A673 (cell line): ENCODE measurements around the gene FUT9. TPM values are rescaled to one million over a fixed set of nuclear protein-coding genes. Genes with fewer than 3 reads are reported as not detected.

Experiments used
- BruUV-seq: library from RNA; stranded (reverse); fragments of 400-500 nt; replicated peaks from 2 replicates; lab custom pipeline; 2021; lab: Mats Ljungman, UMichigan
- CTCF ChIA-PET: fragments of 300-600 bp; sonication (Branson Sonifier 250); formaldehyde crosslinking; loops from one replicate; lab custom pipeline; 2022; ENCODE audit warnings: antibody characterized with exemption; lab: Charles Lee
- POLR2A ChIA-PET: fragments of 300-600 bp; sonication (Branson Sonifier 250); formaldehyde crosslinking; loops from one replicate; lab custom pipeline; 2022; ENCODE audit warnings: antibody characterized with exemption; ENCODE audit not compliant: low non-redundant PET; lab: Charles Lee
- DNase-seq: peaks from one replicate; pipeline ENCODE4 v3.0.0-alpha.2; 2015; ENCODE audit warnings: low spot score
- H3K27ac ChIP-seq: fragments of 200-600 bp; sonication (generic); 2 replicates; pipeline ENCODE4 v1.5.1; 2016; ENCODE audit warnings: mixed run types, low read depth, mild to moderate bottlenecking, mixed read lengths, antibody characterized with exemption, low read length; ENCODE audit not compliant: poor library complexity, severe bottlenecking
- H3K27me3 ChIP-seq: fragments of 200-600 bp; sonication (generic); replicated peaks from 2 replicates; pipeline ENCODE4 v1.6.1; 2017; ENCODE audit warnings: mixed run types, low read depth, mild to moderate bottlenecking, mixed read lengths, antibody characterized with exemption, low read length; ENCODE audit not compliant: insufficient read depth, poor library complexity
- H3K36me3 ChIP-seq: fragments of 200-600 bp; sonication (generic); 2 replicates; pipeline ENCODE4 v1.6.1; 2016; ENCODE audit warnings: mixed run types, mild to moderate bottlenecking, mixed read lengths, antibody characterized with exemption, low read length; ENCODE audit not compliant: insufficient read depth, poor library complexity, severe bottlenecking
- H3K4me1 ChIP-seq: fragments of 200-600 bp; sonication (generic); 2 replicates; pipeline ENCODE4 v1.6.1; 2017; ENCODE audit warnings: mixed run types, mild to moderate bottlenecking, mixed read lengths, antibody characterized with exemption, low read length; ENCODE audit not compliant: insufficient read depth, poor library complexity, severe bottlenecking
- H3K4me3 ChIP-seq: fragments of 200-600 bp; sonication (generic); 2 replicates; pipeline ENCODE4 v1.5.1; 2016; ENCODE audit warnings: low read depth, mixed run types, mild to moderate bottlenecking, mixed read lengths, low read length; ENCODE audit not compliant: poor library complexity, severe bottlenecking
- H3K9me3 ChIP-seq: fragments of 200-600 bp; sonication (generic); 2 replicates; pipeline ENCODE4 v1.6.1; 2016; ENCODE audit warnings: mixed run types, low read depth, mild to moderate bottlenecking, mixed read lengths, antibody characterized with exemption, low read length; ENCODE audit not compliant: poor library complexity, severe bottlenecking
- CTCF ChIP-seq: fragments of 300-800, 200-600 bp; sonication (generic); conservative IDR thresholded peaks from 2 replicates; pipeline ENCODE4 v1.5.1; 2017; ENCODE audit warnings: low read depth, mild to moderate bottlenecking, antibody characterized with exemption, low read length, moderate library complexity, mixed read lengths
- EZH2 ChIP-seq: fragments of 200-600 bp; sonication (generic); IDR thresholded peaks from 2 replicates; pipeline ENCODE4 v1.6.1; 2017; ENCODE audit warnings: borderline replicate concordance, low read depth, mild to moderate bottlenecking, mixed read lengths, antibody characterized with exemption, low read length; ENCODE audit not compliant: poor library complexity, severe bottlenecking
- intact Hi-C: fragments of 100-400 bp; cut with micrococcal nuclease; formaldehyde crosslinking; loops from one replicate; pipeline ENCODE4 v1.10.0; 2022; ENCODE audit not compliant: unreplicated experiment
- total RNA-seq: library from RNA; stranded (reverse); gene quantifications from 2 replicates; pipeline ENCODE4 v1.2.3, GENCODE V29; 2021

Gene FUT9
- total RNA-seq, 1 experiment from 2014 or later, result 4.3 TPM

GRCh38 chr6:95978230-95978629, 37.5 kb upstream of the FUT9 start:
- intact Hi-C loops, result no loop called here
- DNase-seq, result no peak
- Histone ChIP-seq H3K4me3 (no peak overlapping the region), H3K9me3 (no peaks in the 10 kb centered on the region), H3K4me1 (no peaks in the 10 kb centered on the region), H3K27me3 (no peaks in the 10 kb centered on the region), H3K36me3 (no peaks in the 10 kb centered on the region), H3K27ac (no peak overlapping the region)
- CTCF ChIA-PET, result no interaction called here
- POLR2A ChIA-PET, result no interaction called here
- no TSS peak for BruUV-seq
- TF ChIP-seq CTCF (no peak), EZH2 (no peak)

- BruUV-seq, result no TSS peak
- no peak for DNase-seq
- no peak overlapping the region for H3K27ac ChIP-seq
- H3K36me3 ChIP-seq, result no peaks in the 10 kb centered on the region
- no peaks in the 10 kb centered on the region for H3K27me3 ChIP-seq
- H3K4me3 ChIP-seq, result no peak overlapping the region
- peaks cover 6% of the 10 kb centered on the region for H3K9me3 ChIP-seq
- H3K4me1 ChIP-seq, result no peaks in the 10 kb centered on the region
- ChIA-PET POLR2A (no interaction called here), CTCF (no interaction called here)
- TF ChIP-seq CTCF (no peak), EZH2 (no peak)
- intact Hi-C loops, result no loop called here
Measured at GRCh38 chr6:95991906-95992305, 23.9 kb upstream of the FUT9 start.

- intact Hi-C loops, result no loop called here
Measured at GRCh38 chr6:95994151-95994550, 21.6 kb upstream of the FUT9 start.

More at GRCh38 chr6:95994151-95994550, 21.6 kb upstream of the FUT9 start:
- Histone ChIP-seq H3K27me3 (no peaks in the 10 kb centered on the region), H3K9me3 (peaks cover 6% of the 10 kb centered on the region), H3K27ac (no peak overlapping the region), H3K4me1 (no peaks in the 10 kb centered on the region), H3K4me3 (no peak overlapping the region), H3K36me3 (no peaks in the 10 kb centered on the region)
- POLR2A ChIA-PET, result no interaction called here
- no peak for DNase-seq
- no TSS peak for BruUV-seq
- CTCF ChIA-PET, result no interaction called here
- TF ChIP-seq EZH2 (no peak), CTCF (no peak)
